HG02884 (cell line): Measurements from ENCODE around the gene PPFIBP1.
"Not testable (repeated sequence)": the region's sequence is repeated elsewhere in the genome, so short reads cannot be mapped to it uniquely, and the experiment has no call there.

Experiments used
- ATAC-seq: cut with Tn5 transposase; IDR thresholded peaks from one replicate; pipeline ENCODE4 v1.9.1; 2021; ENCODE audit warnings: mild to moderate bottlenecking, moderate library complexity; ENCODE audit not compliant: unreplicated experiment

PPFIBP1 gene

GRCh38 chr12:27585739-27586265, 61.8 kb downstream of the PPFIBP1 start:
- ATAC-seq, result no peak

GRCh38 chr12:27588075-27588730, 64.2 kb downstream of the PPFIBP1 start:
- not testable (repeated sequence) for ATAC-seq

DNA sequence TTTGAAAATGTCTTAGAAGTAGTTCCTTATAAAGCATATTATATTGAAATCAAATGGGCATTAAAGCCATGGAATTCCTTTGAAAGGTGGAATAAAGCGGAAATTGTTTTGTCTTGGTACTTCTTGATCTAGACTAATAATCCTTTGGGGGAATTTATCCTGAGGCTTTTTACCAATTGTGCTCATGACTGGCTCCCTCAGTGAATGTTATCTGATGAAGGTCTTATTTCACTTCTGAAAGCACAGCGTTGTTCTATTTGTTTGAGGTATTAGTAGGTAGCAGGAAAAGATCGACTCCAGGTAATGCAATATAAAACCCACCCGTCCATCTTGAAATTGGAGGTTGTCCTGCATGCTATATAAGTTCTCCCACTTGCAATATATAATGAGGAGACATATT, 64.8 kb downstream of the PPFIBP1 start:
- ATAC-seq, result no peak

DNA sequence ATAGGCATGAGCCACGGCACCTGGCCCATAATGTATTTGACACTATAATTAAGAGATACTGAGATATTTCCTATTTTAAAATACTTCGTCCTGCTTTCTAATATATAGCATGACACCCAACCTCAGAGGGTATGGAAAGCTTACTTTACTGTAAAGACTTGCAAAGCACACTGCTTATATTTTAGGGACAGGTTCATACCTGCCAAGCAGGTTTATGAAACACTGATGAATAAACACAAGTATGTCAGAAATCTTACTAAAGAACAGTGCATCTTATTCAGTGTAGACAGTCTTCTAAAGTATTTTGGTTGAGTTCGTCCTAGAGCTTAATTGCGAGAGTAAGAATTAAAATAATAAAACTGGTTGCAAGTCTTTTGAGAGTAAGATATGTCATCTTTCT, 65.4 kb downstream of the PPFIBP1 start:
- no peak for ATAC-seq

- not testable (repeated sequence) for ATAC-seq
Measured at GRCh38 chr12:27591698-27592097, 67.7 kb downstream of the PPFIBP1 start.

- ATAC-seq, result no peak
Measured at GRCh38 chr12:27592548-27592947, 68.5 kb downstream of the PPFIBP1 start.

DNA sequence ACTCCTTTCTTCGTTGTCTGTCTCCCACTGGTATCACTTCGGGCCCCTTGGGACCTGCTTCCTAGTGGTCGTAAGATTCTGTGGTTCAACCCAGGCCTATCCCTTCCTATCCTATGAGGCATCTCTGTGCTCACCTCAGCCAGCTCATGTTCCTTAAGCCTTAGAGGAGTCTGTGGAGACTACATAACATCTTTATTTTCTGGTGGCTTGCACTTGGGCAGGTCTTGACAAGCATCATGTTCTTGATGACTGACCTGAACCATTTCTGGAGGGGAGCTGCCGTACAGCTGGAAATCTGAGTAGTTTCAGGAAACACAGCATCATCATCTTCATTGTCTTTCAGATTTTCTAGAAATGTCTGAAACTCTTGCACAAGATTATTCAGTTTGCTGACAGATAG, 69.3 kb downstream of the PPFIBP1 start:
- no peak for ATAC-seq

- ATAC-seq, result no peak
Measured at GRCh38 chr12:27595231-27595642, 71.2 kb downstream of the PPFIBP1 start.

DNA sequence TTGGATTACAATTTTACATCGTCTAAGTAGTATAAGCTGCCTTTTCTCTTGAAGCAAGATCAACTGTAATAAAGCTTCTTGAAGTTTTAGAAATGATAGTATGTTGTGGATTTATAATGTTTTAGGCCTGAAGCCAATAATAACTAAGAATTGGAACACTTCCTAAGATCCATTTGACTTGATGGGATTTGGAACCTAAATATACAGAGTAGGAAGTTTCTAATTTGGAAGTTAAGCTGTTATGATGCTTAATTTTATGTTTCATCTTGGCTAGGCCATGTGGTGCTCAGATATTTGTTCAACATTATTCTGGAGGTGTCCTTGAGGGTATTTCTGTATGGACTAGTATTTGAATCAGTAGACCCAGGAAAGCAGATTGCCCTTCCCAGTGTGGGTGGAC, 74.9 kb downstream of the PPFIBP1 start:
- not testable (repeated sequence) for ATAC-seq

- ATAC-seq, result not testable (repeated sequence)
Measured at GRCh38 chr12:27601056-27601828, 77.2 kb downstream of the PPFIBP1 start.

DNA sequence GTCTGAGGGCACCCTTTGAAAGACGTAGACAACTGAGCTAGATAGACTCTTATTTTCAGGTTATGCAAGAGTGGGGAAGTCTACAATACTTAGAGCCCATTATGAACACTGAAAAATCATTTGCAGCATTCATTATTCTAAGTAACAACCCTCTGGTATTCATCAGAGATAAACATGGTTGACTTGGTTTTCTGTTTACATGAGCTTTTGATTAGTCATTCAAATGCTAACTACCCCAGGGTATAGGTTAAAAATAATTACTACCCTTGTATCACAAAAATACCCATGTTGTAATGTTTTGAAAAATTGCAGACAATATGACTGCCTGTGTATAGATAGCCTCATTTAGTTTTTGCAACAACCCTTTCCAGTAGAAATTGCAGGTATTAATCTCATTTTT, 78.5 kb downstream of the PPFIBP1 start:
- no peak for ATAC-seq

- no peak for ATAC-seq
Measured at GRCh38 chr12:27604431-27604830, 80.4 kb downstream of the PPFIBP1 start.

DNA sequence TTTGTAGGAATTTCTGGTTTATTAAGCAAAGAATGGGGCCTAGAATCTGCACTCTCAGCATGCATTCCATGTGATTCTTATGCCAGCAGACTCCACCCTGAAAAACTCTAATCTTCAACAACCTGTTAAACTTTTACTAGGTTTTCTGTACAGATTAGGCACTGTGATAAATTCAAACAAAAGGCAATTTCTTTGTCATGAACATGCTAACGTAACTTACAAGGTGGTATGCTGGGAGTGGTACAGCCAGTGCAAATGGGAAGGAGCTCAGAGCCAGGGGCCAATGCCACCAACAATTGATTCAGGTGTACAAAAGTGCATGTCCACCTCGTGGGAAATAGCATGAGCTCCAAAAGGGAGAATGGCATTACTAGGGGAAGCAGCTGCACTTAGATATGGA, 83.0 kb downstream of the PPFIBP1 start:
- no peak for ATAC-seq

GRCh38 chr12:27607591-27607990, 83.6 kb downstream of the PPFIBP1 start:
- ATAC-seq, result no peak

- ATAC-seq, result no peak
Measured at GRCh38 chr12:27608890-27609289, 84.9 kb downstream of the PPFIBP1 start.

- ATAC-seq, result no peak
Measured at GRCh38 chr12:27610374-27610773, 86.4 kb downstream of the PPFIBP1 start.

GRCh38 chr12:27614386-27614785, 90.4 kb downstream of the PPFIBP1 start:
- no peak for ATAC-seq

DNA sequence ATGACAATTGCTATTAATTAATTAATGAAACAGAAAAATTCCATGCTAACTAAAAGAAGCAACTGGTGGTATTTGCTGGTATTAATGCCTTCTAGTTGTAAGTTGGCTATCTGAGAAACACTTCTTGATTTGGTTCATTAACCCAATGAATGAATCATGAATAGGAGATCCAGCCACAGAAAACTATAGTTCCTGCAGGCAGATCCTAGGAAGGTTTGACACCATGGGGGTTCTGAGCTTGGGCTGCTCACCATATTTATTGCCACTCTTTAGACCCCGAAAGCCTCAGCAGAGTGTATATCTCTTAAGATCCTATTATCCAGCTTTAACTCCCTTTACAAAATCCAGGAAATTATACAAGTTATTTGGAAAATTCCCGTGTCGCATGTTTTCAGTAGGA, 90.9 kb downstream of the PPFIBP1 start:
- ATAC-seq, result no peak

DNA sequence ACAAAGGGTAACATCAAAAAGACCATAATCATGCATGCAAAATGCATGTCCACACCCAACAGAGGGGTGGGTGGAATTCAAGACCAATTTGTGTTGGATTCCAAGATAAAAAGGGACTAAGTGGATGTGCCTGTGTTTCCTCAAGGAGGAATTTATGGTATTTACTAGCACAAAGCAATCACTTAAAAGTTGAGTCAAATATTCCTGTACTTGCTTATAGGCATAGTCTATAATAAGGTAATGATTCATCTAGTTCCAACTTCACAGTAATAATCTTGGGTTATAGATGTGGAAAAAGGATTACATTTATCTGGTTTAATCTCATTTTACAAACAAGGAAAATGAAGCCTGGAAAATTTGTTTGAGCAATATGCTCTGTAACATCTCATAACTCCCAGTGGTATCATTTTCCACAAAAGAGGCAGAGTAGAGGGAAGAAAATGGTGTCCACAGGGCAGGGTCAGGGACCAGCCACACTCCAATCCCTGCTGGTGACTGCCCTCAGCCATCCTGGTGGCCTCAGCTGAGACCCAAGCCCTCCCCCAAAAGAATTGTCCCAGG, 91.4 kb downstream of the PPFIBP1 start:
- ATAC-seq, result no peak

GRCh38 chr12:27616356-27617142, 92.5 kb downstream of the PPFIBP1 start:
- ATAC-seq, result no peak

- ATAC-seq, result no peak
Measured at GRCh38 chr12:27618836-27619235, 94.8 kb downstream of the PPFIBP1 start.
